ENCODE measurements around the gene NDST1. TPM values are rescaled to one million over a fixed set of nuclear protein-coding genes. Genes with fewer than 3 reads are reported as not detected.

The NDST1 gene
- total and polyA plus RNA-seq, 7 experiments from 2014 or later = 0.69 to 17.5 (median 1.2) TPM

- Histone ChIP-seq H3K9me3 (ENCODE audit: control insufficient read depth in 2 of 3, low read length in 3 of 3) (no peaks in the 10 kb centered on the region), H3K36me3 (ENCODE audit: control insufficient read depth in 2 of 3, insufficient read depth in 3 of 3, low read length in 3 of 3) (no peaks in the 10 kb centered on the region), H3K4me3 (ENCODE audit: low read length) (no peak overlapping the region), H3K27ac (ENCODE audit: low read depth, low read length) (no peak overlapping the region), H3K27me3 (ENCODE audit: control insufficient read depth in 2 of 2, insufficient read depth in 2 of 2, low read length in 2 of 2) (no peaks in the 10 kb centered on the region), H3K4me1 (ENCODE audit: control insufficient read depth in 2 of 2, insufficient read depth in 2 of 2, low read length in 2 of 2) (peaks cover 3 to 5% of the 10 kb centered on the region in 2 donors)
- Mint-ChIP-seq H3K4me3 (peak overlapping the region; percentile 64 to 89 (median 78)), H3K27me3 (peaks cover 0 to 39% (median 4%) of the 10 kb centered on the region in 5 donors), H3K9me3 (no peaks in the 10 kb centered on the region), H3K27ac (peak overlapping the region in 7 of 9 donors; percentile 17 to 82 (median 65)), H3K4me1 (peaks cover 7 to 16% (median 12%) of the 10 kb centered on the region in 7 donors), H3K36me3 (no peaks in the 10 kb centered on the region)
- ChIA-PET POLR2A (interaction anchor here (0.7 to 1.4 kb wide), 3 partner anchors 35 to 422 kb away, joined by 3 to 4 read pairs (median 3); partner anchors contain the start of gene RBM22), CTCF (interaction anchor here (0.8 kb wide), 1 partner anchor 15 kb away, joined by 3 read pairs; no protein-coding TSS in a partner anchor)
- peak in 1 of 9 donors; percentile 5 for DNase-seq
- no peak for ATAC-seq
- intact Hi-C loops (cut with micrococcal nuclease) = no loop called here
These were observed 22.8 kb upstream of the NDST1 start for GRCh38 chr5:150484964-150485692.

- Histone ChIP-seq H3K4me3 (ENCODE audit: low read length) (peak overlapping the region; percentile 39), H3K4me1 (ENCODE audit: control insufficient read depth in 2 of 2, insufficient read depth in 2 of 2, low read length in 2 of 2) (peaks cover 3 to 5% of the 10 kb centered on the region in 2 donors), H3K27me3 (ENCODE audit: control insufficient read depth in 2 of 2, insufficient read depth in 2 of 2, low read length in 2 of 2) (no peaks in the 10 kb centered on the region), H3K27ac (ENCODE audit: low read depth, low read length) (peak overlapping the region; percentile 33), H3K36me3 (ENCODE audit: control insufficient read depth in 2 of 3, insufficient read depth in 3 of 3, low read length in 3 of 3) (no peaks in the 10 kb centered on the region), H3K9me3 (ENCODE audit: control insufficient read depth in 2 of 3, low read length in 3 of 3) (no peaks in the 10 kb centered on the region)
- CTCF ChIA-PET = interaction anchor here (0.8 kb wide), 1 partner anchor 14 kb away, joined by 3 read pairs; no protein-coding TSS in a partner anchor
- Mint-ChIP-seq H3K27ac (peak overlapping the region in 1 of 9 donors; percentile 65), H3K27me3 (peaks cover 0 to 38% (median 4%) of the 10 kb centered on the region in 5 donors), H3K4me3 (peak overlapping the region in 5 of 10 donors; percentile 64 to 89 (median 75)), H3K4me1 (peaks cover 7 to 19% (median 12%) of the 10 kb centered on the region in 7 donors), H3K9me3 (no peaks in the 10 kb centered on the region), H3K36me3 (no peaks in the 10 kb centered on the region)
- peak in 2 of 9 donors; percentile 6 to 40 for DNase-seq
- intact Hi-C loops (cut with micrococcal nuclease) = loop anchor here in 1 of 2 donors (2.0 kb wide), 2 partner anchors 25 to 35 kb away; no protein-coding TSS in a partner anchor
- ATAC-seq = peak; percentile 18
- POLR2A ChIA-PET = interaction anchor here (0.8 to 1.4 kb wide), 2 partner anchors 36 to 215 kb away, joined by 3 read pairs; partner anchors contain the start of gene RBM22
These were observed 22.1 kb upstream of the NDST1 start for GRCh38 chr5:150485693-150486401.

- Histone ChIP-seq H3K4me1 (ENCODE audit: control insufficient read depth in 2 of 2, insufficient read depth in 2 of 2, low read length in 2 of 2) (peaks cover 3 to 5% of the 10 kb centered on the region in 2 donors), H3K4me3 (ENCODE audit: low read length) (peak overlapping the region; percentile 48), H3K27ac (ENCODE audit: low read depth, low read length) (peak overlapping the region; percentile 33), H3K27me3 (ENCODE audit: control insufficient read depth in 2 of 2, insufficient read depth in 2 of 2, low read length in 2 of 2) (no peaks in the 10 kb centered on the region), H3K9me3 (ENCODE audit: control insufficient read depth in 2 of 3, low read length in 3 of 3) (no peaks in the 10 kb centered on the region), H3K36me3 (ENCODE audit: control insufficient read depth in 2 of 3, insufficient read depth in 3 of 3, low read length in 3 of 3) (no peaks in the 10 kb centered on the region)
- peaks cover 0 to 36% (median 4%) of the 10 kb centered on the region in 5 donors for H3K27me3 Mint-ChIP-seq
- CTCF ChIA-PET = no interaction called here
- H3K36me3 Mint-ChIP-seq = no peaks in the 10 kb centered on the region
- intact Hi-C loops (cut with micrococcal nuclease) = loop anchor here in 1 of 2 donors (2.0 kb wide), 2 partner anchors 26 to 36 kb away; no protein-coding TSS in a partner anchor
- POLR2A ChIA-PET = interaction anchor here (0.7 kb wide), 1 partner anchor 12 kb away, joined by 3 read pairs; no protein-coding TSS in a partner anchor
- H3K27ac Mint-ChIP-seq = peak overlapping the region in 8 of 9 donors; percentile 16 to 84 (median 62)
- peaks cover 7 to 25% (median 15%) of the 10 kb centered on the region in 7 donors for H3K4me1 Mint-ChIP-seq
- DNase-seq (peak; percentile 23 to 67 (median 59)), ATAC-seq (peak; percentile 46)
- H3K9me3 Mint-ChIP-seq = no peaks in the 10 kb centered on the region
- H3K4me3 Mint-ChIP-seq = peak overlapping the region; percentile 55 to 79 (median 73)
These were observed 21.3 kb upstream of the NDST1 start for GRCh38 chr5:150486402-150487198.

GRCh38 chr5:150487199-150488061 is 20.5 kb upstream of the NDST1 start:
- H3K9me3 Mint-ChIP-seq = no peaks in the 10 kb centered on the region
- peak; percentile 34 for ATAC-seq
- no peak for DNase-seq
- H3K36me3 Mint-ChIP-seq = no peaks in the 10 kb centered on the region
- H3K27ac ChIP-seq (ENCODE audit: low read depth, low read length) = no peak overlapping the region
- no peaks in the 10 kb centered on the region for H3K27me3 ChIP-seq (ENCODE audit: control insufficient read depth in 2 of 2, insufficient read depth in 2 of 2, low read length in 2 of 2)
- intact Hi-C loops (cut with micrococcal nuclease) = loop anchor here in 1 of 2 donors (2.0 kb wide), 2 partner anchors 27 to 37 kb away; no protein-coding TSS in a partner anchor
- H3K4me3 Mint-ChIP-seq = peak overlapping the region; percentile 55 to 79 (median 73)
- POLR2A ChIA-PET = interaction anchor here (0.7 kb wide), 1 partner anchor 11 kb away, joined by 3 read pairs; no protein-coding TSS in a partner anchor
- peak overlapping the region; percentile 48 for H3K4me3 ChIP-seq (ENCODE audit: low read length)
- peaks cover 3 to 5% of the 10 kb centered on the region in 2 donors for H3K4me1 ChIP-seq (ENCODE audit: control insufficient read depth in 2 of 2, insufficient read depth in 2 of 2, low read length in 2 of 2)
- CTCF ChIA-PET = no interaction called here
- H3K4me1 Mint-ChIP-seq = peaks cover 7 to 28% (median 15%) of the 10 kb centered on the region in 7 donors
- H3K27ac Mint-ChIP-seq = peak overlapping the region in 8 of 9 donors; percentile 16 to 84 (median 64)
- H3K27me3 Mint-ChIP-seq = peaks cover 0 to 33% (median 4%) of the 10 kb centered on the region in 5 donors
- no peaks in the 10 kb centered on the region for H3K9me3 ChIP-seq (ENCODE audit: control insufficient read depth in 2 of 3, low read length in 3 of 3)
- no peaks in the 10 kb centered on the region for H3K36me3 ChIP-seq (ENCODE audit: control insufficient read depth in 2 of 3, insufficient read depth in 3 of 3, low read length in 3 of 3)

GRCh38 chr5:150488519-150489359 is 19.2 kb upstream of the NDST1 start:
- H3K27me3 ChIP-seq (ENCODE audit: control insufficient read depth in 2 of 2, insufficient read depth in 2 of 2, low read length in 2 of 2) = no peaks in the 10 kb centered on the region
- POLR2A ChIA-PET = no interaction called here
- H3K9me3 ChIP-seq (ENCODE audit: control insufficient read depth in 2 of 3, low read length in 3 of 3) = no peaks in the 10 kb centered on the region
- Mint-ChIP-seq H3K9me3 (no peaks in the 10 kb centered on the region), H3K36me3 (no peaks in the 10 kb centered on the region), H3K4me3 (peak overlapping the region in 2 of 10 donors; percentile 28 to 78), H3K4me1 (peaks cover 7 to 28% (median 15%) of the 10 kb centered on the region in 7 donors), H3K27me3 (peaks cover 0 to 25% (median 4%) of the 10 kb centered on the region in 5 donors), H3K27ac (no peak overlapping the region)
- CTCF ChIA-PET = no interaction called here
- H3K27ac ChIP-seq (ENCODE audit: low read depth, low read length) = no peak overlapping the region
- intact Hi-C loops (cut with micrococcal nuclease) = no loop called here
- H3K36me3 ChIP-seq (ENCODE audit: control insufficient read depth in 2 of 3, insufficient read depth in 3 of 3, low read length in 3 of 3) = no peaks in the 10 kb centered on the region
- no peak overlapping the region for H3K4me3 ChIP-seq (ENCODE audit: low read length)
- ATAC-seq = peak; percentile 77
- DNase-seq = no peak
- peaks cover 3 to 5% of the 10 kb centered on the region in 2 donors for H3K4me1 ChIP-seq (ENCODE audit: control insufficient read depth in 2 of 2, insufficient read depth in 2 of 2, low read length in 2 of 2)
